KMS-11 (cell line): ENCODE data around the gene THEM4.

Source experiments
- H2AFZ ChIP-seq: fragments of 200-600 bp; sonication (generic); 2 replicates; pipeline ENCODE4 v1.6.1; 2016; ENCODE audit warnings: antibody characterized with exemption, mixed run types, low read depth
- H3K27ac ChIP-seq: fragments of 200-600 bp; sonication (generic); 2 replicates; pipeline ENCODE4 v1.6.1; 2016; ENCODE audit warnings: mild to moderate bottlenecking, mixed run types
- H3K27me3 ChIP-seq: fragments of 200-600 bp; sonication (generic); 2 replicates; pipeline ENCODE4 v1.6.1; 2017; ENCODE audit warnings: mild to moderate bottlenecking, low read depth, mixed run types, moderate library complexity; ENCODE audit not compliant: insufficient read depth
- H3K36me3 ChIP-seq: fragments of 200-600 bp; sonication (generic); 2 replicates; pipeline ENCODE4 v1.6.1; 2017; ENCODE audit warnings: mild to moderate bottlenecking, mixed run types; ENCODE audit not compliant: insufficient read depth
- H3K4me1 ChIP-seq: fragments of 200-600 bp; sonication (generic); 2 replicates; pipeline ENCODE4 v1.6.1; 2016; ENCODE audit warnings: mild to moderate bottlenecking, low read depth, mixed run types; ENCODE audit not compliant: poor library complexity, severe bottlenecking
- H3K4me2 ChIP-seq: fragments of 200-600 bp; sonication (generic); 2 replicates; pipeline ENCODE4 v1.7.0; 2016; ENCODE audit warnings: mild to moderate bottlenecking, mixed run types
- H3K4me3 ChIP-seq: fragments of 200-600 bp; sonication (generic); IDR thresholded peaks from 2 replicates; pipeline ENCODE4 v1.6.1; 2017; ENCODE audit warnings: low read depth, low read length, mixed read lengths; ENCODE audit not compliant: insufficient read depth
- H3K79me2 ChIP-seq: fragments of 200-600 bp; sonication (generic); 2 replicates; pipeline ENCODE4 v1.6.1; 2016; ENCODE audit warnings: low read depth, mixed run types; ENCODE audit not compliant: insufficient read depth
- H3K9ac ChIP-seq: fragments of 200-600 bp; sonication (generic); 2 replicates; pipeline ENCODE4 v1.6.1; 2016; ENCODE audit warnings: mild to moderate bottlenecking, mixed run types
- H4K20me1 ChIP-seq: fragments of 200-600 bp; sonication (generic); 2 replicates; pipeline ENCODE4 v1.6.1; 2016; ENCODE audit warnings: mild to moderate bottlenecking, mixed run types; ENCODE audit not compliant: insufficient read depth
- CTCF ChIP-seq: fragments of 200-600 bp; sonication (generic); conservative IDR thresholded peaks from 2 replicates; pipeline ENCODE4 v1.6.1; 2017; ENCODE audit warnings: low read depth, mild to moderate bottlenecking, antibody characterized with exemption, low read length, moderate library complexity, mixed read lengths

The THEM4 gene

GRCh38 chr1:151851886-151852285, 57.4 kb downstream of the THEM4 start:
- no peaks in the 10 kb centered on the region for H4K20me1 ChIP-seq
- no peaks in the 10 kb centered on the region for H3K36me3 ChIP-seq
- H3K79me2 ChIP-seq, result no peaks in the 10 kb centered on the region
- H3K27ac ChIP-seq, result no peak overlapping the region
- H3K9ac ChIP-seq, result no peak overlapping the region
- no peaks in the 10 kb centered on the region for H3K4me1 ChIP-seq
- H2AFZ ChIP-seq, result no peak overlapping the region
- H3K27me3 ChIP-seq, result no peaks in the 10 kb centered on the region; the same call in 1 of the 2 replicates
- no peak for TF ChIP-seq CTCF
- H3K4me3 ChIP-seq, result no peak overlapping the region
- H3K4me2 ChIP-seq, result no peak overlapping the region

- Histone ChIP-seq H4K20me1 (no peaks in the 10 kb centered on the region), H3K79me2 (no peaks in the 10 kb centered on the region), H3K36me3 (no peaks in the 10 kb centered on the region), H3K4me2 (no peak overlapping the region), H3K9ac (no peak overlapping the region), H3K27ac (no peak overlapping the region), H2AFZ (no peak overlapping the region), H3K27me3 (no peaks in the 10 kb centered on the region; the same call in 1 of the 2 replicates), H3K4me1 (no peaks in the 10 kb centered on the region), H3K4me3 (no peak overlapping the region)
- TF ChIP-seq CTCF, result no peak
Observed at GRCh38 chr1:151849871-151850270, 59.4 kb downstream of the THEM4 start.

- Histone ChIP-seq H3K9ac (no peak overlapping the region), H3K4me3 (no peak overlapping the region), H3K4me2 (no peak overlapping the region), H3K79me2 (no peaks in the 10 kb centered on the region), H3K27me3 (no peaks in the 10 kb centered on the region; the same call in 1 of the 2 replicates), H3K27ac (no peak overlapping the region), H3K4me1 (no peaks in the 10 kb centered on the region), H4K20me1 (no peaks in the 10 kb centered on the region), H3K36me3 (no peaks in the 10 kb centered on the region), H2AFZ (no peak overlapping the region)
- no peak for TF ChIP-seq CTCF
Observed at GRCh38 chr1:151849126-151849525, 60.2 kb downstream of the THEM4 start.

GRCh38 chr1:151847867-151848596, 61.3 kb downstream of the THEM4 start:
- TF ChIP-seq CTCF, result no peak
- H3K4me2 ChIP-seq, result no peak overlapping the region
- H2AFZ ChIP-seq, result no peak overlapping the region
- no peaks in the 10 kb centered on the region for H3K36me3 ChIP-seq
- no peaks in the 10 kb centered on the region for H4K20me1 ChIP-seq
- H3K27ac ChIP-seq, result no peak overlapping the region
- H3K4me3 ChIP-seq, result no peak overlapping the region
- no peaks in the 10 kb centered on the region for H3K4me1 ChIP-seq
- no peaks in the 10 kb centered on the region; the same call in 1 of the 2 replicates for H3K27me3 ChIP-seq
- H3K79me2 ChIP-seq, result no peaks in the 10 kb centered on the region
- H3K9ac ChIP-seq, result no peak overlapping the region
